Thoracic aorta (tissue), 2 donors: ENCODE results near the gene AMOT. TPM values are rescaled to one million over a fixed set of nuclear protein-coding genes. Genes with fewer than 3 reads are reported as not detected.
"Not testable (repeated sequence)": the region's sequence is repeated elsewhere in the genome, so short reads cannot be mapped to it uniquely, and the experiment has no call there.

ENCODE experiments used
- ATAC-seq: fragments of 150-250 bp; one replicate; pipeline ENCODE4 v1.8.0; 2017; ENCODE audit warnings: low read depth; ENCODE audit not compliant: insufficient number of reproducible peaks, low FRiP score
- DNase-seq: peaks from one replicate; pipeline ENCODE4 v3.0.0-alpha.2; 2020; ENCODE audit warnings: low spot score
- H3K27ac ChIP-seq, 2 donors: fragments of 200-600 bp; sonication (generic); 1 replicate in 1 of 2; 2 replicates in 1 of 2; pipeline ENCODE4 v1.5.1; 2016; ENCODE audit warnings: mild to moderate bottlenecking in 2 of 2, moderate library complexity in 2 of 2
- H3K27me3 ChIP-seq: fragments of 200-600 bp; sonication (generic); replicated peaks from 2 replicates; pipeline ENCODE4 v1.6.0; 2016; ENCODE audit warnings: mild to moderate bottlenecking; ENCODE audit not compliant: insufficient read depth
- H3K36me3 ChIP-seq: fragments of 200-600 bp; sonication (generic); one replicate; pipeline ENCODE4 v1.5.1; 2016
- H3K4me1 ChIP-seq, 2 donors: fragments of 200-600 bp; sonication (generic); 1 replicate in 1 of 2; 2 replicates in 1 of 2; pipeline versions ENCODE4 v1.5.1 to v1.6.0; 2016; ENCODE audit warnings: low read depth in 2 of 2, mild to moderate bottlenecking in 1 of 2; ENCODE audit not compliant: control insufficient read depth in 1 of 2
- H3K4me3 ChIP-seq: fragments of 200-600 bp; sonication (generic); 2 replicates; pipeline ENCODE4 v1.5.1; 2016; ENCODE audit warnings: mild to moderate bottlenecking
- H3K9me3 ChIP-seq: fragments of 200-600 bp; sonication (generic); 2 replicates; pipeline ENCODE4 v1.5.1; 2016
- CTCF ChIP-seq: fragments of 200-600 bp; sonication (generic); IDR thresholded peaks from one replicate; pipeline ENCODE4 v1.5.1; 2019; ENCODE audit warnings: antibody characterized with exemption
- total RNA-seq, 2 donors: library from RNA; depleted of rRNA; stranded (reverse); fragments of >200 nt; gene quantifications; one replicate each; pipeline versions ENCODE4 v1.1.0 to v1.2.3, GENCODE V29; 2016

AMOT gene
- total RNA-seq, 2 donors from 2014 or later, result 27.8 to 55.2 TPM

- no peak overlapping the region for H3K4me3 ChIP-seq
- no peaks in the 10 kb centered on the region for H3K9me3 ChIP-seq
- no peaks in the 10 kb centered on the region for H3K4me1 ChIP-seq
- ATAC-seq (no peak), DNase-seq (no peak)
- no peak overlapping the region for H3K27ac ChIP-seq
- TF ChIP-seq CTCF, result no peak
- no peaks in the 10 kb centered on the region for H3K36me3 ChIP-seq
- no peaks in the 10 kb centered on the region for H3K27me3 ChIP-seq
These were observed 23.2 kb upstream of the AMOT start for GRCh38 chrX:112863850-112864249.

GRCh38 chrX:112857478-112857878 is 16.8 kb upstream of the AMOT start:
- ATAC-seq, result no peak
- DNase-seq, result no peak
- Histone ChIP-seq H3K27ac (no peak overlapping the region), H3K36me3 (no peaks in the 10 kb centered on the region), H3K9me3 (no peaks in the 10 kb centered on the region), H3K4me3 (no peak overlapping the region), H3K27me3 (no peaks in the 10 kb centered on the region), H3K4me1 (no peaks in the 10 kb centered on the region)
- TF ChIP-seq CTCF, result no peak

GRCh38 chrX:112854901-112855300 is 14.3 kb upstream of the AMOT start:
- not testable (repeated sequence) for H3K27me3 ChIP-seq, DNase-seq, H3K27ac ChIP-seq, H3K36me3 ChIP-seq, ATAC-seq, H3K4me3 ChIP-seq, H3K9me3 ChIP-seq, H3K4me1 ChIP-seq

GRCh38 chrX:112852851-112853250 is 12.2 kb upstream of the AMOT start:
- no peak for TF ChIP-seq CTCF
- no peak for ATAC-seq

GRCh38 chrX:112851806-112852205 is 11.2 kb upstream of the AMOT start:
- no peak for DNase-seq

More at GRCh38 chrX:112852851-112853250, 12.2 kb upstream of the AMOT start:
- Histone ChIP-seq H3K9me3 (no peaks in the 10 kb centered on the region), H3K4me1 (no peaks in the 10 kb centered on the region), H3K4me3 (no peak overlapping the region), H3K27me3 (no peaks in the 10 kb centered on the region), H3K36me3 (no peaks in the 10 kb centered on the region), H3K27ac (no peak overlapping the region)
- no peak for DNase-seq

More at GRCh38 chrX:112851806-112852205, 11.2 kb upstream of the AMOT start:
- H3K4me1 ChIP-seq, result no peaks in the 10 kb centered on the region
- no peak for TF ChIP-seq CTCF
- H3K36me3 ChIP-seq, result no peaks in the 10 kb centered on the region
- H3K27ac ChIP-seq, result no peak overlapping the region
- ATAC-seq, result no peak
- H3K27me3 ChIP-seq, result no peaks in the 10 kb centered on the region
- no peaks in the 10 kb centered on the region for H3K9me3 ChIP-seq
- H3K4me3 ChIP-seq, result no peak overlapping the region
